Measurements from ENCODE around the gene RIMOC1.

- no peak for TF ChIP-seq EZH2 (IDR thresholded peaks at IDR 0.05; ENCODE audit: borderline replicate concordance)
- TF ChIP-seq, protein P1, sequence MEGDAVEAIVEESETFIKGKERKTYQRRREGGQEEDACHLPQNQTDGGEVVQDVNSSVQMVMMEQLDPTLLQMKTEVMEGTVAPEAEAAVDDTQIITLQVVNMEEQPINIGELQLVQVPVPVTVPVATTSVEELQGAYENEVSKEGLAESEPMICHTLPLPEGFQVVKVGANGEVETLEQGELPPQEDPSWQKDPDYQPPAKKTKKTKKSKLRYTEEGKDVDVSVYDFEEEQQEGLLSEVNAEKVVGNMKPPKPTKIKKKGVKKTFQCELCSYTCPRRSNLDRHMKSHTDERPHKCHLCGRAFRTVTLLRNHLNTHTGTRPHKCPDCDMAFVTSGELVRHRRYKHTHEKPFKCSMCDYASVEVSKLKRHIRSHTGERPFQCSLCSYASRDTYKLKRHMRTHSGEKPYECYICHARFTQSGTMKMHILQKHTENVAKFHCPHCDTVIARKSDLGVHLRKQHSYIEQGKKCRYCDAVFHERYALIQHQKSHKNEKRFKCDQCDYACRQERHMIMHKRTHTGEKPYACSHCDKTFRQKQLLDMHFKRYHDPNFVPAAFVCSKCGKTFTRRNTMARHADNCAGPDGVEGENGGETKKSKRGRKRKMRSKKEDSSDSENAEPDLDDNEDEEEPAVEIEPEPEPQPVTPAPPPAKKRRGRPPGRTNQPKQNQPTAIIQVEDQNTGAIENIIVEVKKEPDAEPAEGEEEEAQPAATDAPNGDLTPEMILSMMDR (IDR thresholded peaks at IDR 0.05; ENCODE audit: poor library complexity) = no peak
Measured at GRCh38 chr5:41892031-41892430, 12.1 kb upstream of the RIMOC1 start.

All from hepatocyte (in vitro differentiated cells).